ENCODE measurements around the gene CTNNB1.
"Not testable (repeated sequence)": the region's sequence is repeated elsewhere in the genome, so short reads cannot be mapped to it uniquely, and the experiment has no call there.

The CTNNB1 gene

GRCh38 chr3:41258239-41258800 lies 59.0 kb downstream of the CTNNB1 start:
- DNase-seq (ENCODE audit: low read depth in 2 of 2) = no peak

- no peak for DNase-seq (ENCODE audit: low read depth in 2 of 2)
Measured at GRCh38 chr3:41259449-41260062, 60.3 kb downstream of the CTNNB1 start.

- DNase-seq (ENCODE audit: low read depth in 2 of 2) = no peak
Measured at GRCh38 chr3:41260063-41260450, 60.8 kb downstream of the CTNNB1 start.

GRCh38 chr3:41265011-41265545 lies 65.8 kb downstream of the CTNNB1 start:
- DNase-seq (ENCODE audit: low read depth in 2 of 2) = no peak

GRCh38 chr3:41265823-41266273 lies 66.5 kb downstream of the CTNNB1 start:
- DNase-seq (ENCODE audit: low read depth in 2 of 2) = no peak

- no peak for DNase-seq (ENCODE audit: low read depth in 2 of 2)
Measured at GRCh38 chr3:41267975-41268640, 68.8 kb downstream of the CTNNB1 start.

- DNase-seq (ENCODE audit: low read depth in 2 of 2) = no peak
Measured at GRCh38 chr3:41272667-41273066, 73.4 kb downstream of the CTNNB1 start.

- no peak for DNase-seq (ENCODE audit: low read depth in 2 of 2)
Measured at GRCh38 chr3:41274944-41275668, 75.8 kb downstream of the CTNNB1 start.

- no peak for DNase-seq (ENCODE audit: low read depth in 2 of 2)
Measured at GRCh38 chr3:41276191-41276590, 76.9 kb downstream of the CTNNB1 start.

- DNase-seq (ENCODE audit: low read depth in 2 of 2) = no peak
Measured at GRCh38 chr3:41277790-41278465, 78.6 kb downstream of the CTNNB1 start.

- DNase-seq (ENCODE audit: low read depth in 2 of 2) = not testable (repeated sequence)
Measured at GRCh38 chr3:41284934-41285333, 85.6 kb downstream of the CTNNB1 start.

- DNase-seq (ENCODE audit: low read depth in 2 of 2) = no peak
Measured at GRCh38 chr3:41286305-41286704, 87.0 kb downstream of the CTNNB1 start.

- no peak for DNase-seq (ENCODE audit: low read depth in 2 of 2)
Measured at GRCh38 chr3:41288785-41289184, 89.5 kb downstream of the CTNNB1 start.

Data from activated CD8-positive, alpha-beta memory T cell treated with anti-CD3 and anti-CD28 coated beads for 4 hours (primary cell).